HG03342 (cell line): ENCODE data around the gene C2orf92.
"Not testable (repeated sequence)": the region's sequence is repeated elsewhere in the genome, so short reads cannot be mapped to it uniquely, and the experiment has no call there.

ENCODE experiments used
- ATAC-seq: cut with Tn5 transposase; IDR thresholded peaks from one replicate; pipeline ENCODE4 v1.9.1; 2021; ENCODE audit warnings: mild to moderate bottlenecking, moderate library complexity; ENCODE audit not compliant: unreplicated experiment

C2orf92 gene

DNA sequence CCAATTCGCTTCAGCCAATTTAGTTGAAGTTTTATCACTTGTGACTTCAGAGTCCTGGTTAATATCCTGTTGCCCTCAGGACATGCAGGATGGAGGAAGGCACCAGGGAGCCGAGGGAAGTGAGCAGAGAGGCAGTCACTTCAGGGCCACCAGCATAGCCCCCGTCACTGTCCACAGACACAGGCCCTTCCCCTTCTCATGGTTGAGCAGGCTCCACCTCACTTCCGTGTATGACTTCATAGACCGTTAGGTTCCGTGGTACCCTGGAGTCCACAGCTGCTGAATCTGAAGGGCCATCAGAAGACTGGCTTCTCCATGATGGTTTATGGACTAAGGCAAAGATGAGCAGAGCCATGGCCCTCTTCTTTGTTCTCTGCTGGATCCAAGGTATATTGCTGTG lies at the start of gene C2orf92:
Gene C2orf92 (plus strand): TSS at position 266 of the 400 bp plus-strand sequence. CDS start 76 bp downstream, at position 342.
- ATAC-seq: no peak

DNA sequence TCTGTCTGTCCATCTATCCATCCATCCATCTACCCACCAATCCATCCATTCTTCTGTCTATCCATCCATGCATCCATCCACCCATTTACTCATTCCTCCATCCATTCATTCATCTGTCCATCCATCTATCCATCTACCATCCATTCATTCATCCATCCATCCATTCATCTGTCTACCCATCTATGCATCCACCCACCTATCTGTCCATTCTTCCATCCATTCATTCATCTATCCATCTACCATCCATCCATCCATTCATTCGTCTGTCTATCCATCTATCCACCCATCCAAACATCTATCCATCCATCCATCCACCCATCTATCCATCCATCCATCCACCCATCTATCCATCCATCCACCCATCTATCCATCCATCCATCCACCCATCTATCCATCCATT lies 49.0 kb upstream of the C2orf92 start:
- ATAC-seq: not testable (repeated sequence)

DNA sequence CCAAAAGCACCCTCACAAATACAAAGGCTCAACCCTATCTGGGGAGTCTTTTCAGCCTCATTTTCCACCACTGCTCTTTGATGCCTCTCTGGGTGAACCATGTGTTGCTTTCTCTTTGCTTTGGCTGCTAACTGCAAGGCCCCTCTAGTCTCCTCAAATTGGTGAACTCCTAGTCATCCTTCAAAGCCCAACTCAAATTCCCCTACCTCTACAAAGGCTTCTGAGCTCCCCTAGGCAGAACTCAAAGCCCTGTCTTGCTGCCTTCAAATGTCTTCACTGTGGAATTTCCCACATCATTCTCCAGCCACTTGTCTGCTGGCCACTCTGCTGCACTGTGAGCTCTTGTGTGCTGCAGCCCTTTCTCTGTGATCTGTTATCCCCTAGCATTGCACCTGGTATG lies 46.5 kb upstream of the C2orf92 start:
- not testable (repeated sequence) for ATAC-seq

DNA sequence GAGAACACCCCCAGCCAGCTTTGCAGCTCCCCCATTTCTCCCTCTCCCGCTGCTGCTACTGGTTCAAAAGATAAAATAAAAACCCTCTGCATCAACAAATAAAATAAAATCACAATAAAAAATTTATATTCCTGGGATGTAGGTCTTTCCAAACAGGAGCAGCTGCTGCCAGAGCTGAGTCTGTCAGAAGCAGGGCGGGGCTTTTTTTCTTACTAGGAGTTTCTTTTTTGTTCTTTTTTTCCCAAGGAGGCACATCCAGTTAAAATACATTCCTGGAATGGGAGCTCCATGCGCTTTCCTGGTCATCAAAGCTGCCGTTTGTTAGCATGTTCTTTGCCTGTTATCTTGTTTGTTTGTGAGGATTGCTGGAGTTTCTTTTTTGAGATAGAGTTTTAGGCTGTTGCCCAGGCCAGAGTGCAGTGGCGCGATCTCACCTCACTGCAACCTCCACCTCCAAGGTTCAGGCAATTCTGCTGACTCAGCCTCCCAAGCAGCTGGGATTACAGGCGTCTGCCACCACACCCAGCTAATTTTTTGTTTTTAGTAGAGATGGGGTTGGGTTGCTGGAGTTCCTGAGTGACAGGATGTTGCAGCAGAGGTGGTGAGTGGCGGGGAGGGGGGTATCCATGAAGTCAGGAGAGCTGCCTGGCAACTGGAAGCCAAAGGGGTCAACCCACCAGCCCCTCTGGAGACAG lies 44.0 kb upstream of the C2orf92 start:
- not testable (repeated sequence) for ATAC-seq

DNA sequence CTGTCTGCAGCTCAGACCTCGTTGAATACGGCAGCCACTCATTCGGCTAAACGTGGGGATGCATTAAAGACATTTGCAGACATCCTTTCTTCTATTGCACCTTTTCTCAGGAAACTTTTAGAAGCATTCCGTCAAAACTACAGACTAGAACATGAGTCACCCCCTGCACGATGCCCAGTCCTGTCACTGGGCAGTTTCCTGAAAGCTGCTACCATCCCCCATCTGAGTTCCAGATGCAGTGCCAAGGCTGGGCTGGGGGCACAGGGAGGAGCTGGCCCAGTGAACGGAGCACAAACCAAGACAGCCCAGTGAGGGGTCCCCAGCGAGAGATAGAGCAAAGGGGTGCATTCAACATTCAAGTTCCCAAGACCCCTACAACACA lies 43.5 kb upstream of the C2orf92 start:
- ATAC-seq: not testable (repeated sequence)

DNA sequence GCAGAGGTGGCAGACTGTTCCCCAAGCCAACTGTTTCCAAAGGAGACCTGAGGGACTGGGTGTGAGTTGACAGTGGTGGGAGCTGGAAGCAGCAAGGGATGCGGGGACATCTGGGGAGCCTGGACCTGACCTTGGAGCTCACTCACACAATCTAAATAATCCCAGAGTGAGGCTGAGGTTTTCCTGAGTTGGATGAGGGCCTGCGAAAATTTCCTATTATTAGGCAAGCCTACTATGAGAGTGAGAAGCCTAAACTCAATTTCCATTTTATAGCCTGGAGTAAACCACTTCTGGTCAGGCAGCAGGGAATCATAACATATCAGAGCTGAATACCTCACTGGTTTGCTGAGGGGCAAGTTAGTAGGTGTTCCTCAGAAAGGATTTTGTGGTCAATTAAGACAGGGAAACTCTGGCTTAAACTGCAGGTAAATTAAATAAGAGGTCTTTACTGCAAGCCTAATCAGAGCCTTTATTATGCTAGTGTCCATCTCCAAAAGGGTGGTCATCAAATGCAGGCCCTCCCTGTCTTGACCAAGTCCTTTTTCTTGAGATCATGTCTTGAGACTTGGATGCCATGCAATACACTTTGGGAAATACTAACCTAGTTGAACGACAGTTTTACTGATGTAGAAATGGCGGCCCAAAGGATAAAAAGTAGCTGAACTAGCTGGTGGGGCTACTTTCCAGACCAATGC lies 25.3 kb upstream of the C2orf92 start:
- ATAC-seq: no peak

DNA sequence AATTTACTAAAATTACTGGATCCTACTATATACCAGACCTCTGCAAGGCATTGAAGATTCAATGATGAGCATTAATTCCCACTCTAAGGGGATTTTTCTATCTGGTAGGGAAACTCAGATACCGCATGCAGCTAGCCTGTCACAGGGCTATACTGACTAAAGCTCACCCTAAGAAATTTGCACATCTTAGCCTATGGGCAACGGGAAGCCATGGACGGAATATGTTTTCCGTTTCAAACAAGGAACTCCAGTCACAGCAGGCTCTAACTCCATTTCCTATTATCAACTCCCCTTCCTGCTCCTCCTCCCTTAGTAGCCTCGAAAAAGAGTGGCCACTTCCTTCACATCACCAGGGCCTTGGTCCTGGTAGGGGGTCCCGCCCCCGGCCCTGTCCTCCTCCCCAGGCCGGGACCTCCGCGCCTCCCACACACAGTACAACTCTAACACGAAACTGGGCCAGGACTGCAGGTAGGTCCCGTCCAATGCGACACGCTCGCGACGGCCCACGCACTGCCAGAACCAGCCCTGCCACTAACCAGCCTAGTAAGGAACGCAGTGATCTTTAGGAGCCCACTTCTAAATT lies 24.3 kb upstream of the C2orf92 start:
- ATAC-seq: peak; percentile 12

DNA sequence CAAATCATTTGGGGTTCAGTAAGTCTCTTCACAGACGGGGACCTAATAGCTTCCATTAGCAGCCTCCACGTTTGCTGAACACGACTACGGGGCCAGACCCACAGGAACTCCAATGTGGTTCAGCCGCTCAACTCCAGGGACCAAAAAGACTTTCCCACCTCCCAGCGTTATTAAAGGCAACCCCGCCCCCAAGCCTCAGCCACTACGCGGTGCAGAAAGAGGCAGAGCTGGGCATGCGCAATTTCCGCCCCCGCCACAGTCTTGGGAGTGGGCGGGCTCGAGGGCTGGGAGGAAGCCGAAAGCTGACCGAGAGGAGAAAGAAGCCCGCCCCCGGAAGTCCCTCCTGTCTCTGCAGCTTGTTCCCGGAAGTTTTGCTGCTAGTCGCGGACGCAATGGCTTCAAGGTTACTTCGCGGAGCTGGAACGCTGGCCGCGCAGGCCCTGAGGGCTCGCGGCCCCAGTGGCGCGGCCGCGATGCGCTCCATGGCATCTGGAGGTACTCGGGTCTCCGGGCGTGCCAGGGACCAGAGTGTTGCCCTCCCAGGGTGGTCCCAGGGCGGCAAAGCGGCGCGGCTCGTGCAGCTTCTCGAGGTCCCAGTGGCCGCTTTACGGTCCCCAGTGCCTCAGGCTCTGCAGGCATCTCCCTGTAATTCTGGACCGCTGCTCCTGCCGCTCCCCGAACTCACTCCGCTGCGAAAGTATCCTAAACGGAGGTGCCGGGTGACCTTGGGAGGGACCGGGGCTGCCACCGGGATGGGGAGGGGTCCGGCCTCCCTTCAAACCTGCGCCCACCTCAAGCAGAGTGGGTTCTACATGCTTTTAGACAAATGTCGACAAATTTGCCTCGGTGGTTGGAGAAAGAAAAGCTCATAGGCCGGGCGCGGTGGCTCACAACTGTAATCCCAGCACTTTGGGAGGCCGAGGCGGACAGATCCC lies 23.6 kb upstream of the C2orf92 start, which contains the start of gene COX5B:
Gene COX5B (plus strand): TSS at position 368 of the 935 bp plus-strand sequence. CDS start 25 bp downstream, at position 393.
- ATAC-seq: peak; percentile 91

DNA sequence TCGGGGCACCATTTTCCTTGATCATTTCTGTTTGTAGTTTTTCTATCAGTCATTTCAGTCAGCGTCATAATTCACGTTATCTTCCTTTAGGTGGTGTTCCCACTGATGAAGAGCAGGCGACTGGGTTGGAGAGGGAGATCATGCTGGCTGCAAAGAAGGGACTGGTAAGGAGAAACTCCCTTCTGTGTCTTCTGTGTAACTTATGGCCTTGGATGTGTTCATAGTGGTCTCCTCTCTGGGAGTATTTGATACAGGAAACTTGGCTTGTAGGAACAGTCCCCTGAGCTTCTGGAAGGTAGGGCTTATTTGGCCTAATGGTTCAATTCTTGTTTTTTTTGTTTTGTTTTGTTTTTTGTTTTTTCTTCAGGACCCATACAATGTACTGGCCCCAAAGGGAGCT lies 22.5 kb upstream of the C2orf92 start:
- ATAC-seq: no peak

DNA sequence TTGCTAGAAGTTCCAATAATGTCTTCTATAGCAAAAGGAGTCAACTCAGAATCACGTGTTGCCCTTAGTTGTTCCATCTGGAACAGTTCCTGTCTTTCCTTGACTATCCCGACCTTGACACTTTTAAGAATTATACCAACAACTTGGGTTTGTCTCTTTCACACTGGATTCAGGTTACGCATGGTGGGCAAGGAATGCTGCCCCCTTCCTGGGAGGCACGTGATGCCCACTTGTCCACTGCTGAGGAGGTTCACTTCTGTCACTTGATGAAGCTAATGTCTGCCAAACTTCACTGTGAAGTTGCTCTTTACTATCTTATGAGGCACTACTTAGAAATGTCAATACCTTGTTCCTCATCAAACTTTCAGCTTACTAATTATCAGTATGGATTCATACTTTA lies 18.4 kb upstream of the C2orf92 start:
- ATAC-seq: no peak

DNA sequence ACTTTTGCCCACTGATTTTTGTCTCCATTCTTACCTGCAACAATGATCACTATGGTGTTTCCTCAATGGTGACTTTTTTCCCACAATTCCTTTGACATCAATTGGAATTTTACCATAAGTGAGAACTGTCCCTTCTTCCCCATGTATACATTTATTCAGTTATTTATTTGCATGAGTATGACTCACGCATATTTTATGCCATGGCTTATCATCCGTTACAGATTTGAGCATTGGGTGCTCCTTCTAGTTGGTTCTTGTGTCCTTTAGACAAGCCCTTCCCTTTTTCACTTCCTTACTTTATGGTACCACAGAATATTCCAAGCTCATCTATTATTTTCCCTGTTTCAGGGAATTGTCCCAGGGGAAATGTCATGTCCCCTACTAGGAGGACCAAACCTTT lies 16.0 kb upstream of the C2orf92 start:
- ATAC-seq: no peak

DNA sequence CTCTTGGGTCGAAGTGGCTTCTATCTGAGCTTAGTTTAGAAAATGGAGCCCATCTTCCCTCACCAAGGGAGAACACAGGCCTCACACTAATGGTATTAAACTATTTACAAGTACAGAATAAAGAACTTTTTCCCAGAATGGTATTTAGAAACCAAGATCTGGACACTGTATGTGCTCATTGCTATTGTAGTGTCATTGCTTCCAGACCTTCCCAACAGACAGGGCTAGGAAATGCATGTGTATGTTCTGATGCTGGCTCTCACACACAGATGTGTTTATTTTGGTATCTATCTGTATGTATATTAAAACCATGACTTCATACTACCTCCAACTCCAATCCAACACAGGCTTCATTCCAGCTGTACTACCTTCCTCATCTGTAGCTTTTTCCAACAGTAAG lies 15.6 kb upstream of the C2orf92 start:
- ATAC-seq: no peak

DNA sequence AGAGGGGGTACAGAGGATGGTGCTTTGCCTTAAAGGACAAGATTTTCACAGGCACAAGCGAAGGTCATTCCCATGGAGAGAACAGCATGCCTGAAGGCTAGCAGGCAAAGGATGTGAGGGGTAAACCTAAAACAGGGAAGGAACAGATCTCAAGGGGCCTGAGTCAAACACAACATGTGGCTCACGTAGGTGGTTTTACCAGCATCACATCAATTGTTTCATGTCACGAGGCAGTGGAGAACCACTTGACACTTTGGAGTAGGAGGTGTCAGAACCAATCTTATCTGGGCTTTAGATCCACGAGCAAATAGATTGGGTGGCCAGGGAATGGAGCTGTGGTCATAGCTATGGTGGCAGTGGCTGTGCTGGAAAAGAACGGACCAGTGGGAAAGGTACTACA lies 15.2 kb upstream of the C2orf92 start:
- no peak for ATAC-seq

DNA sequence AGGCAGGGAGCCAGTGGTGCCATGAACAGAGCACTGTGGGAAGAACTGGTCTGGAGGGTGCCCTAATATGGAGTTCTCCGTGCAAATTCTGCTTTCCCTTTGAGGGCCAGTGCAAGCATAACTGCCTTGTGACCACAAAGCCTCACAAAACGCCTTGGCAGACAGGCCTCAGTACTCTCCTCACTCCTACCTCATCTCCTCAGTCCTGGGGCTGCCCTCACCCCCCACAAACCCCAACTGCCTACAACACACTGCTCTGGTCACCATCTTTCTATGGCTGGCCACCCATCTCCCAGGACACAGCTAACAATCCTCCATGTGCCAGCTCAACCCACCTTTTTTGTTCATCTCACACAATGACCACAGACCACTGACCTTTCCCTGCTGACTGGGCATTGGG lies 14.7 kb upstream of the C2orf92 start:
- ATAC-seq: no peak

DNA sequence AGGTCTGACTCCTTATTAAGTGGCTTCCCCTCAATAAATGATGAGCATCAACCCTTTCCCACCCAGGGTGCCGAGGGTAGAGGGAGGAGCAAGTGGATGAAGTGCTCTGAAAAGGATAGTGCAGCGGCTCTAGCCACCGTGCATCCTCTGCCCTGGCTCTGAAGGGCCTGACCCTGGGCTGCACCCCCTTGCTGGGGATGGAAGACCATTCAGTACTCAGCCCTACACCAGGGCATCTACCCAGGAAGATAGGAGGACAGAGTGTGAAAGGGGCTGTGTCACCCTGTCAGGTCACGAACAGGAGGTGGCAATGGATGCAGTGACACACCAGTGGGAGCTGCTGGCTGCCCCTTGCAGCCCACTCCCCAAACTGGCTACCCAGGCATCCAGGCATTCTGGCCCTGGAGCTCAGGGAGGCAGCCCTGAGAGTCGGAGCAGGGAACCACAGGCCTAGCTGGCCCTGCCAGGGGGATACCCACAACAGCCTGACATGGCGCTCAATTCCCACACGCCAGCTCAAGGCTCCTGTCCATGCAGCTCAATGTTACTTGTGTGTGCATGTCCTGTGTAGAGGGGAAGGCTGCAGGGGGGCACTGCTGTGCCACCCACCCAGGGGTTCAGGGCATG lies 13.3 kb upstream of the C2orf92 start:
- ATAC-seq: no peak

DNA sequence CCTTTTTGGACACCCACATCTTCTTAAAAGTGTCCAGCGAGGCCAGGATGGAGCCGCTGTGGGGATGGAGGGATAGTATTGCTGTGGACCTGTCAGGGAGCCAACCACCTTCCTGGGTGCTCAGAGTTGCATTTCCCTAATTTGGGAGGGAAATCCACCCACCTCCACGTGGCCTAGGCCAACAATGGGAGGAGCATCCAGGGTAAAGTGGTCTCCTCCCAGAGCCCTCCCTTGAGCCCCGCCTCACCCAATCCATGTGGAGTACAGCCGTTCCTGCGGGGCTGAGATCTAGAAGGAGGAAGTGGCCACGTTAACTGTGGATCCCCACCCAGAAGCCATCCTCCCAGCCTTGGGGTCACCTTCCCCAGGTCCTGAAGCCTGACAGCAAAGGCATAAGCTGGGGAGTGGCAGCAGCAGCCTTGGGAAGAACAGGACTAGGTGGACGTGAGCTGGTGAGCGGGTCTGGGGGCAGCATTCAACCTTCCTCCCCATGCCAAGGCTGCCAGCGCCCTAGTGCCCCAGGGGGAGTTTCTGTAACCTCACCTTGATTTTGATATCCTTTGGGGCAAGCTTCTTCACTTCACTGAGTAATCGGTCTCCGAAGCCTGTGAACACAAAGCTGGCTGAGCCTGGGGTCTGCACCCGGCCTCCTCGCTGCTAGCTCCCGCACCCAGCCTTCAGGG lies 12.5 kb upstream of the C2orf92 start:
- ATAC-seq: no peak

DNA sequence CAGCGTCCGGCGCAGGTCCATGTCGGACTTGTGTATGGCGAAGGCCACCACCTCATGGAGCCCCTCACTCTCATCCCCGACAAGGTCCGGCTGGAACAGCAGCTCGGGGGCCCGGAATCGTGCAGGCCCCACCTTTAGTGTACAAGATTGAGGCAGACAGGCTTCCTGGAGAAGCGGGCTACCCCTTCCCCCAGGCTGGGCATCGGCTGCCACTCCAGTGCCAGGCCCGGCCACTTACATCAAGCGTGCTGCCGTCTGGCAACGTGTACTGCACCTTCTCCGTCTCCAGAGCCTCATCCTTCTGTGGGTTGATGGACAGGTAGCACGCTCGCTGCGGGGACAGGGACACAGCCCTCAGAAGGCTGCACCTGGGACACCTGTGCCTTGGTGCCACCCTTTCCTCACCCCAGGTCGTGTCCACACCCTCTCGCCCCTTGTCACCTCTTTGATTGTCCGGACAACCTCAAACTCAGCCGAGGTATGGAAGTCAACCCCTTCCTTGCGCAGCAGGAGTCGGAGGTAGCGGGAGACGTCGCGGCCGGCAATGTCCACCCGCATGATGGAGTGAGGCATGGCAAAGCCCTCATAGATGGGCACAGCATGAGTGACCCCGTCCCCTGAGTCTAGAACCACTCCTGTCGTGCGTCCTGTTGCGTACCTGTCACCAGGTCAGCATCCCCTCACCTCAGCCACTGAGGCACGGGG lies 11.4 kb upstream of the C2orf92 start:
- ATAC-seq: no peak

DNA sequence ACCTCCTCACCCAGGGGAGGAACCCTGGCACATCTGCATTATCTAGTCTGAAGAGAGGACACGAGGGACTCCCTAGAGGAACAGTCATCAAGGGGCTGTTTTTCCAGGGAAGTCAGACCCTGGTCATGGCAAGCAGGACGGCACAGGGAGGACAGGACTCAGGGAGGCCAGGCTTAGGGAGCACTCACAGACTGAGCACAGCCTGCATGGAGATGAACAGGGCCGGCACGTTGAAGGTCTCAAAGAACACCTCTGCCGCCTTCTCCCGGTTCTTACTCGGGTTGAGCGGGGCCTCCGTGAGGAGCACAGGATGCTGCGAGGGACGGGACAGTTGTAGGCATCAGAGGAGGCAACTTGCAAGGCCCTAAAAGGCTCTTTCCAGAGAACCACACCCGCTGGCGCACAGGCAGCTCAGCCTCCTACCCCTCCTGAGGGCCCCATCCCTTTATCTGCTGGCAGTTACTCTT lies 10.8 kb upstream of the C2orf92 start:
- ATAC-seq: no peak
